Measurements from ENCODE around the gene CAPN15. TPM values are rescaled to one million over a fixed set of nuclear protein-coding genes. Genes with fewer than 3 reads are reported as not detected.

Gene CAPN15
- total RNA-seq, 4 donors from 2014 or later: 22.3 to 37.8 (median 27.4) TPM

- in situ Hi-C loops (cut with MboI; ENCODE audit: low sequenced_read_pairs in 4 of 4) (no loop called here), intact Hi-C loops (cut with DNase I; ENCODE audit: low total_unique reads) (no loop called here)
- Histone ChIP-seq H3K36me3 (no peaks in the 10 kb centered on the region), H3K9me3 (no peaks in the 10 kb centered on the region), H3K4me3 (no peak overlapping the region), H3K27ac (no peak overlapping the region), H3K27me3 (no peaks in the 10 kb centered on the region), H3K4me1 (peaks cover 0 to 13% of the 10 kb centered on the region in 2 donors)
- no peak for TF ChIP-seq POLR2A (IDR thresholded peaks at IDR 0.05)
- TF ChIP-seq, protein P1, sequence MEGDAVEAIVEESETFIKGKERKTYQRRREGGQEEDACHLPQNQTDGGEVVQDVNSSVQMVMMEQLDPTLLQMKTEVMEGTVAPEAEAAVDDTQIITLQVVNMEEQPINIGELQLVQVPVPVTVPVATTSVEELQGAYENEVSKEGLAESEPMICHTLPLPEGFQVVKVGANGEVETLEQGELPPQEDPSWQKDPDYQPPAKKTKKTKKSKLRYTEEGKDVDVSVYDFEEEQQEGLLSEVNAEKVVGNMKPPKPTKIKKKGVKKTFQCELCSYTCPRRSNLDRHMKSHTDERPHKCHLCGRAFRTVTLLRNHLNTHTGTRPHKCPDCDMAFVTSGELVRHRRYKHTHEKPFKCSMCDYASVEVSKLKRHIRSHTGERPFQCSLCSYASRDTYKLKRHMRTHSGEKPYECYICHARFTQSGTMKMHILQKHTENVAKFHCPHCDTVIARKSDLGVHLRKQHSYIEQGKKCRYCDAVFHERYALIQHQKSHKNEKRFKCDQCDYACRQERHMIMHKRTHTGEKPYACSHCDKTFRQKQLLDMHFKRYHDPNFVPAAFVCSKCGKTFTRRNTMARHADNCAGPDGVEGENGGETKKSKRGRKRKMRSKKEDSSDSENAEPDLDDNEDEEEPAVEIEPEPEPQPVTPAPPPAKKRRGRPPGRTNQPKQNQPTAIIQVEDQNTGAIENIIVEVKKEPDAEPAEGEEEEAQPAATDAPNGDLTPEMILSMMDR (IDR thresholded peaks at IDR 0.05 in 4 of 5, conservative IDR thresholded peaks at IDR 0.05 in 1 of 5): no peak
- DNase-seq (no peak), ATAC-seq (no peak)
These were observed 76.4 kb downstream of the CAPN15 start for GRCh38 chr16:603933-604332.

Small RNAs within 50 kb of the gene (microRNA-seq; reads per million reads assigned to microRNA genes)
- gene MIR3176 (ENCODE audit: borderline replicate concordance in 2 of 2) (0.85 to 1.2 reads per million in 2 donors), gene MIR5587 (ENCODE audit: borderline replicate concordance in 2 of 2) (0 reads per million in 2 donors)

Other genes starting within 250 kb of the CAPN15 start
- 1 to 10 TPM in 3 of 4 donors, not detected in 1; 1.4 to 3.5 (median 1.8) TPM for gene ARHGDIG, start 247.1 kb upstream of the CAPN15 start, total RNA-seq
- 1 to 10 TPM in 1 of 4 donors, not detected in 3; 2.2 TPM for gene PDIA2, start 244.5 kb upstream of the CAPN15 start, total RNA-seq
- gene AXIN1, start 175.0 kb upstream of the CAPN15 start, total RNA-seq: 10 to 100 TPM; 27.1 to 41.9 (median 32.7) TPM
- 100 to 1,000 TPM in 1 of 4 donors, 10 to 100 TPM in 3; 72.8 to 122 (median 87.4) TPM for gene MRPL28, start 157.2 kb upstream of the CAPN15 start, total RNA-seq
- gene PGAP6, start 145.7 kb upstream of the CAPN15 start, total RNA-seq: 10 to 100 TPM; 31.5 to 63.3 (median 50.8) TPM
- 10 to 100 TPM; 11.6 to 19.3 (median 16.3) TPM for gene NME4, start 130.5 kb upstream of the CAPN15 start, total RNA-seq
- gene DECR2, start 125.8 kb upstream of the CAPN15 start, total RNA-seq: 10 to 100 TPM; 17.0 to 23.3 (median 18.8) TPM
- 10 to 100 TPM; 27.0 to 50.1 (median 34.8) TPM for gene RAB11FIP3, start 102.1 kb upstream of the CAPN15 start, total RNA-seq
- gene PRR35, start 32.7 kb downstream of the CAPN15 start, total RNA-seq: not detected
- under 1 TPM; 0.42 to 0.56 (median 0.48) TPM for gene NHLRC4, start 39.3 kb downstream of the CAPN15 start, total RNA-seq
- gene PIGQ, start 42.3 kb downstream of the CAPN15 start, total RNA-seq: 10 to 100 TPM; 22.2 to 47.3 (median 38.5) TPM
- gene RAB40C, start 62.4 kb downstream of the CAPN15 start, total RNA-seq: 10 to 100 TPM; 15.6 to 29.3 (median 21.4) TPM
- 1 to 10 TPM in 3 of 4 donors, under 1 TPM in 1; 0.12 to 3.2 (median 1.3) TPM for gene WFIKKN1, start 103.3 kb downstream of the CAPN15 start, total RNA-seq
- 100 to 1,000 TPM; 114 to 212 (median 141) TPM for gene METTL26, start 108.6 kb downstream of the CAPN15 start, total RNA-seq
- gene MCRIP2, start 114.1 kb downstream of the CAPN15 start, total RNA-seq: 100 to 1,000 TPM in 3 of 4 donors, 10 to 100 TPM in 1; 59.6 to 155 (median 114) TPM
- gene WDR90, start 121.7 kb downstream of the CAPN15 start, total RNA-seq: 1 to 10 TPM; 2.9 to 9.8 (median 6.5) TPM
- gene RHOT2, start 140.4 kb downstream of the CAPN15 start, total RNA-seq: 10 to 100 TPM; 20.9 to 41.6 (median 27.3) TPM
- gene RHBDL1, start 148.0 kb downstream of the CAPN15 start, total RNA-seq: under 1 TPM in 1 of 4 donors, not detected in 3; 0.31 TPM
- gene STUB1, start 152.7 kb downstream of the CAPN15 start, total RNA-seq: 100 to 1,000 TPM; 144 to 229 (median 204) TPM
- 10 to 100 TPM; 22.8 to 81.8 (median 41.0) TPM for gene JMJD8, start 156.6 kb downstream of the CAPN15 start, total RNA-seq
- 10 to 100 TPM; 11.0 to 19.5 (median 16.8) TPM for gene WDR24, start 162.7 kb downstream of the CAPN15 start, total RNA-seq
- gene FBXL16, start 178.1 kb downstream of the CAPN15 start, total RNA-seq: not detected
- 10 to 100 TPM; 24.4 to 42.1 (median 33.3) TPM for gene METRN, start 187.4 kb downstream of the CAPN15 start, total RNA-seq
- gene ANTKMT, start 193.4 kb downstream of the CAPN15 start, total RNA-seq: 10 to 100 TPM; 20.9 to 84.0 (median 38.7) TPM
- not detected for gene CCDC78, start 198.7 kb downstream of the CAPN15 start, total RNA-seq
- under 1 TPM in 2 of 4 donors, not detected in 2; 0.27 to 0.42 TPM for gene HAGHL, start 199.4 kb downstream of the CAPN15 start, total RNA-seq
- gene CIAO3, start 213.3 kb downstream of the CAPN15 start, total RNA-seq: 10 to 100 TPM; 16.1 to 48.5 (median 21.6) TPM
- not detected for gene MSLN, start 233.0 kb downstream of the CAPN15 start, total RNA-seq